ENCODE results near the gene LY6G6D.
A peak's percentile ranks its signal among the peaks of the same experiment; 100 is the strongest.

LY6G6D gene

DNA sequence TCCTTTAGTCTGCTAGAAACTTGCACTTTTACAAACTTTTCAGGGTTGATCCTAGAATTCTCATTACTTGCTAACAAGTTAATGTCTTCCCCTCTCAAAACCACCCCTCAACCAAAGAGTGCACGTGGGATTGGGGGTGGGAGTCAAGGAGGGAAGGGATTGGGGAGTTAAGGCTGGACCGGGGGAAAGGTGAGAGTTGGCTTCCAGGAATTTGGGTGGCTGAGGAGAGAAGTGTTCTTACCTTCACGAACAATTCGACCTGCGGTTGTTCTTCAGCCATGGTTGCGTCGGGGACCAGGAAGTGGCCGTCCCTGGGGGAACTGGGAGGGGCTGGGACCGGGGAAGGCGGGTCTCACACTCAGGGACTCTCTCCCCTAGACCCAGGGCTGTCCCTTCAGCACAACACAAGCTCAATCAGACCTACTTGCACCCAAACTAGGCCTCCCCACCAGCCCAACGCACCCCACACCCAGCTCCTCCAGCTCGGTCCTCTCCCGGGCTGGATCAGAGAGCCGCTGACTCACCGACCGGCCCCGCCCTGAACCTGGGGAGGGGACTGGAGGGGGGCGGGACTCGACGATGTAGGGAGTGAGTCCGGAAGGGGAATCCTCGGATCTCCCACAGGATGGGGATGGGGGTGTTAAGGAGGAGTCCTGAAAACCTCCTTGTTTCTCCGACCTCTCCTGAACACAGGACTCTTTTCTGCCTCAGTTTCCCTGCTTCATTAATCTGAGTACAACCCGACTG is 21.0 kb downstream of the LY6G6D start, which contains the start of gene CLIC1:
Gene CLIC1, minus strand, starts transcription at position 510 of the 747 bp plus-strand sequence. Its CDS starts 230 bp downstream, at position 280.
- H3K4me3 ChIP-seq (ENCODE audit: low read length) = peak within 1 kb of the TSS; percentile 98
- H3K9ac ChIP-seq (ENCODE audit: low read length) = peak within 1 kb of the TSS; percentile 97
- peaks cover 15% of the 10 kb centered on the region for H3K4me1 ChIP-seq (ENCODE audit: control insufficient read depth, insufficient read depth, low read length)
- H3K27ac ChIP-seq (ENCODE audit: low read depth, low read length) = peak within 1 kb of the TSS; percentile 92
- H3K27me3 ChIP-seq (ENCODE audit: control insufficient read depth, insufficient read depth, low read length) = no peaks in the 10 kb centered on the region
- H3K36me3 ChIP-seq (ENCODE audit: control insufficient read depth, insufficient read depth, low read length) = peaks cover 24% of the 10 kb centered on the region

DNA sequence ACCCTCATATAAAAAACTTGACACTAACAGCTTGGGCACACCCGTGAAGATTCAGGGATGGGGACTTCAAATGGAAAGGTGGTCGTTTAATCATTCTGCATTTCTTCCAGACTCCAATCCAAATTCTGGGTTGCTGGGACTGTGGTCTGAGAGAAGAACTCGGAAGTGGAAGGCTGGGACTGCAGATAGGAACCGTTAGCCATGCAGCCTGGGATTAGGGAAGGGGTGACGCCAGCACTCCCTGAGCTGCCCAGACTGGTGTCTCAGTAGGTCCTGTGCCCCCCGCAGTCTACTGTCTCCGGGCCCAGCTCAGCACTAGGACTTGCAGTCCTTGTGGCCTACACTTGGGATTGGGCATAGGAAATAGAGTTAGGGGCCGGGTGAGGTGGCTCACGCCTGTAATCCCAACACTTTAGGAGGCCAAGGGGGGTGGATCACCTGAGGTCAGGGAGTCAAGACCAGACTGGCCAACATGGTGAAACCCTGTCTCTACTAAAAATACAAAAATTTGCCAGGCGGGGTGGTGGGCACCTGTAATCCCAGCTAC is 21.7 kb downstream of the LY6G6D start:
- Histone ChIP-seq H3K27ac (ENCODE audit: low read depth, low read length) (peak overlapping the region; percentile 92), H3K4me1 (ENCODE audit: control insufficient read depth, insufficient read depth, low read length) (peaks cover 15% of the 10 kb centered on the region), H3K27me3 (ENCODE audit: control insufficient read depth, insufficient read depth, low read length) (no peaks in the 10 kb centered on the region), H3K9ac (ENCODE audit: low read length) (no peak overlapping the region), H3K4me3 (ENCODE audit: low read length) (peak overlapping the region; percentile 98), H3K36me3 (ENCODE audit: control insufficient read depth, insufficient read depth, low read length) (peaks cover 20% of the 10 kb centered on the region)

DNA sequence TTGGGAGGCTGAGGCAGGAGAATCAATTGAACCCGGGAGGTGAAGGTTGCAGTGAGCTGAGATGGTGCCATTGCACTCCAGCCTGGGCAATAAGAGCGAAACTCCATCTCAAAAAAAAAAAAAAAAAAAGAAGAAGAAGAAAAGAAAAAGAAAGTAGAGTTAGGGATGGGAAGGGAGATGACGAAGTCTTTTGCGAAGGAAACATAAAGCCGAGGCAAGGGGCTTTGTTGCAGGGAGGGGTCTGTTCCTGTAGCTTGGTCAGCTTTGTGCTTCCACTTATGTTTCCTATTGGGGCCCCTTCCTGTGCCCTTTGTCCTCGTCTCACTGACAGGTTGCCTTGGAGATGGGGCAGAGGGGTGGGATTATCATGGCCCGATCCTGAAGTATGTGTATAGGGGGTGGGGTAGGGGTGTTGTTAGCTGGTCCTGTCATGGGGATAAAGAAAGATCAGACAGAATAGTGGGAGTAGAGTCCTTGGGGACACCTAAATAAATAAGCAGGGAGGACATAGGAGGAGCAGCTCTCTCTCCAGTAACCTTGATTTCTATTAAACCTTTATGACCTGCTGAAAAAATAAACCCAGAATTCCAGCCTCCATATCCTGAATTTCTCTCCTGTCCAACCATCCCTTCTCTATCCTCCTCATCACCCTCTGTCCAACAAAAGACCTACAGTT is 22.3 kb downstream of the LY6G6D start:
- H3K9ac ChIP-seq (ENCODE audit: low read length) = no peak overlapping the region
- H3K27me3 ChIP-seq (ENCODE audit: control insufficient read depth, insufficient read depth, low read length) = no peaks in the 10 kb centered on the region
- H3K4me3 ChIP-seq (ENCODE audit: low read length) = peak overlapping the region; percentile 39
- H3K36me3 ChIP-seq (ENCODE audit: control insufficient read depth, insufficient read depth, low read length) = peaks cover 14% of the 10 kb centered on the region
- H3K4me1 ChIP-seq (ENCODE audit: control insufficient read depth, insufficient read depth, low read length) = peaks cover 15% of the 10 kb centered on the region
- peak overlapping the region; percentile 43 for H3K27ac ChIP-seq (ENCODE audit: low read depth, low read length)

DNA sequence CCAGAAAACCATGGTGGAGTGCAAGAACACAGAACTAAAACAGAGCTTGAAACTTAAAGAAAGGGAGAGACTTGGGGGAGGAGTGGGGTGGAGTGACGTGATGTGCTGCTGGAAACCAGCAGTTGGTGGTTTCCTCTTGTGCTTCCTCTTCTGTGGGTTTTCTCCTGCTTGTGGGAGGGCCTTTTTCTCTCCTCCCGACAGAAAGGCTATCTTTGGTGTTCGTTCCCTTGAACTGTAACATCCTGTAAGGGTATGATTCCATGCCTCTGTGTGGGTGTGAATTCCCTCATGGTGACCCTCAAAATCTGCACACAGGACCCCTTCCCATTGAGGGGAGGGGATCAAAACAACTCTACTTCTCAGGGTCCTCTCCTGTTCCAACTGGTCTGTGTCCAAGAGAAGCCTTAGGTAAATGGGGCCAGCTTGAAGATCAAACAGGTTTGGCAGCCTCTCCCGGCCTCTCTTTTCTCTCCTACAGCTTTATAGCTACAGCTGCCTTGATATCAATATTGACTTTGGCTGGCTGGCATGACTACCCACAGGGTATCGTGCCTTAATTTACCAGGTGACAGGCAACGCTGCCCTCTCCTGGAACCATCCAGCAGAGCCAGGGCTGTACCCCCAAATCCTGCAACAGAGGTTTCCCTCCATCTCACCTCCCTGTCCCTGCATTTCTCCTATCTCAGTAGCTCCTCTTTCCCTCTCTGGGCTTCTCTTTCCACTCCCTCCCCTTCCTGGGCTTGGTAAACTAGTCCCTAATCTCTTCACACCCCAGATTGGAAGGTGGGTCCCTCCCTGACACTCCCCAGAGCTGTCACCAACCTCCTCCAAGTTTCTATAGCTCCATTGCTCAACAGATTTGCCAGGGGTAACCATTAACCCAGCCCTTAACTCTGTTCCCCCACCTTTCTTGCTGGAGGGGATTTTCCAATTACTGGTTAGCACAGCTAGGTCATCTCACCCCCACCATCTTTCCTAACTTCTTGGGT is 23.1 kb downstream of the LY6G6D start:
- Histone ChIP-seq H3K9ac (ENCODE audit: low read length) (peak overlapping the region; percentile 42), H3K4me1 (ENCODE audit: control insufficient read depth, insufficient read depth, low read length) (peaks cover 15% of the 10 kb centered on the region), H3K36me3 (ENCODE audit: control insufficient read depth, insufficient read depth, low read length) (peaks cover 10% of the 10 kb centered on the region), H3K27me3 (ENCODE audit: control insufficient read depth, insufficient read depth, low read length) (no peaks in the 10 kb centered on the region), H3K4me3 (ENCODE audit: low read length) (peak overlapping the region; percentile 45), H3K27ac (ENCODE audit: low read depth, low read length) (peak overlapping the region; percentile 42)

DNA sequence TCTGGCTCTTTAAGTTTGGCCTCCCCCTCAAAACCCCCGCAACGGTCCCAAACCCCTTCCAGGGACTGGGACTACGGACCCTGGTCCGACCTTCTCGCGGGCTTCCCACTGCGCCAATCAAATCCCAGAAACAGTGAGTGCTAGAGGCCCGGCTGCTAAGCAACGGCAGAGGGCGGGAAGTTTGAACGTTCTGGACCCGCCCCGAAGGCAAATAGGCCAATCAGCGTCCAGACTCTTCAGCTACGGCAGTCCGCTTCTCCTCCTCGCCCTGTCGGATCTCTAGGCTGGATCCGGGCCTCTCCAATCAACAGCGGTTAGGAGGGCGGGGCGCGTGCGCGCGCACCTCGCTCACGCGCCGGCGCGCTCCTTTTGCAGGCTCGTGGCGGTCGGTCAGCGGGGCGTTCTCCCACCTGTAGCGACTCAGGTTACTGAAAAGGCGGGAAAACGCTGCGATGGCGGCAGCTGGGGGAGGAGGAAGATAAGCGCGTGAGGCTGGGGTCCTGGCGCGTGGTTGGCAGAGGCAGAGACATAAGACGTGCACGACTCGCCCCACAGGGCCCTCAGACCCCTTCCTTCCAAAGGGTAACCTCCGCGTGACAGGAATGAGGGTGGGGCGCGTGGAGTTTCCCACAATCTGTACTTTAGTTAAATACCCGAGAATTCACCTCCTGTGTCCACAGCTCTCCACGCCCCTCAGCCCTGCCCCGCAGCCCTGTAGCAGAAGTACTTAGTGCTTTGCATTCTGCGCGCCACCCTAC is 24.7 kb downstream of the LY6G6D start, which contains the start of gene MSH5:
Gene MSH5, plus strand, starts transcription at position 367 of the 758 bp plus-strand sequence. CDS start 462 bp downstream, outside the sequence.
- no peaks in the 10 kb centered on the region for H3K36me3 ChIP-seq (ENCODE audit: control insufficient read depth, insufficient read depth, low read length)
- H3K27me3 ChIP-seq (ENCODE audit: control insufficient read depth, insufficient read depth, low read length) = no peaks in the 10 kb centered on the region
- H3K27ac ChIP-seq (ENCODE audit: low read depth, low read length) = peak within 1 kb of the TSS; percentile 30
- peak within 1 kb of the TSS; percentile 82 for H3K9ac ChIP-seq (ENCODE audit: low read length)
- H3K4me1 ChIP-seq (ENCODE audit: control insufficient read depth, insufficient read depth, low read length) = peaks cover 8% of the 10 kb centered on the region
- peak within 1 kb of the TSS; percentile 90 for H3K4me3 ChIP-seq (ENCODE audit: low read length)

DNA sequence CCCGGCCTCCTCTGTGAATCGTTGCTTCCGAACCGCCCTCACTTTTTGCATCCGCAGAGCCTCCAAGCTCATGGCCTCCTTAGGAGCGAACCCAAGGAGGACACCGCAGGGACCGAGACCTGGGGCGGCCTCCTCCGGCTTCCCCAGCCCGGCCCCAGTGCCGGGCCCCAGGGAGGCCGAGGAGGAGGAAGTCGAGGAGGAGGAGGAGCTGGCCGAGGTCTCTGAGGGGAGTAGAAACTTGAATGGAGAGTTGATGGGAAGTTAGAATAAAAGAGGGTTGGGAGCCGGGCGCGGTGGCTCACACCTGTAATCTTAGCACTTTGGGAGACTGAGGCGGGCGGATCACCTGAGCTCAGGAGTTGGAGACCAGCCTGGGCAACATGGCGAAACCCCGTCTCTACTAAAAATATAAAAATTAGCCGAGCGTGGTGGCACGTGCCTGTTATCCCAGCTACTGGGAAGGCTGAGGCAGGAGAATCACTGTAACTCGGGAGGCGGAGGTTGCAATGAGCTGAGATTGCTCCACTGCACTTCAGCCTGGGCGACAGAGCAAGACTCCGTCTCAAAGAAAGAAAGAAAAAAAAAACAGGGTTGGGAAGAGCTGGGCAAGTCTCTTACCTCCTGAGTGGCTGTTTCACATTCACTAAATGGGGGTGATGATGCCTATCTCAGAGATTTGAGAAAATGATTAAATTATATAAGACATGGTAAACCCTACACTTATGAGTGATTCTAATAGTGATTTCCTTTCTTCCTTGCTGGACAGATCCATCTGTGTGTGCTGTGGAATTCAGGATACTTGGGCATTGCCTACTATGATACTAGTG is 25.5 kb downstream of the LY6G6D start:
- Histone ChIP-seq H3K27ac (ENCODE audit: low read depth, low read length) (peak overlapping the region; percentile 30), H3K9ac (ENCODE audit: low read length) (peak overlapping the region; percentile 82), H3K27me3 (ENCODE audit: control insufficient read depth, insufficient read depth, low read length) (no peaks in the 10 kb centered on the region)

DNA sequence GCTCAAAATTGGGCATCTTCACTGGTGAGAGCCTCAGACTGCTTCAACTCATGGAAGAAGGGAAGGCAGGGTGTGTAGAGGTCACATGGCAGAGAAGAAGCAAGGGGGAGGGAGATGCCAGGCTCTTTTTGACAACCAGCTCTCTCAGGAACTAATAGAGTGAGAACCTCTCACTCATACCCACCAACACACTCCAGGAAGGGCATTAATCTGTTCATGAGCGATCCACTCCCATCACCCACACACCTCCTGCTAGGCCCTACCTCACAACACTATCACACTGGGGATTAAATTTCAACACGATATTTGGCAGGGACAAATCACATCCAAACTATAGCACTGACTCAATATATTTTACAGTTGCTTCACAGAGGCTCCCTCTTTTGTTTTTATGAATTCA is 26.7 kb downstream of the LY6G6D start:
- H3K27ac ChIP-seq (ENCODE audit: low read depth, low read length) = no peak overlapping the region
- H3K9ac ChIP-seq (ENCODE audit: low read length) = no peak overlapping the region
- H3K4me1 ChIP-seq (ENCODE audit: control insufficient read depth, insufficient read depth, low read length) = peaks cover 4% of the 10 kb centered on the region
- H3K36me3 ChIP-seq (ENCODE audit: control insufficient read depth, insufficient read depth, low read length) = no peaks in the 10 kb centered on the region
- H3K4me3 ChIP-seq (ENCODE audit: low read length) = no peak overlapping the region
- H3K27me3 ChIP-seq (ENCODE audit: control insufficient read depth, insufficient read depth, low read length) = no peaks in the 10 kb centered on the region

More for the DNA sequence above, 25.5 kb downstream of the LY6G6D start:
- Histone ChIP-seq H3K36me3 (ENCODE audit: control insufficient read depth, insufficient read depth, low read length) (no peaks in the 10 kb centered on the region), H3K4me1 (ENCODE audit: control insufficient read depth, insufficient read depth, low read length) (peaks cover 8% of the 10 kb centered on the region), H3K4me3 (ENCODE audit: low read length) (peak overlapping the region; percentile 90)

DNA sequence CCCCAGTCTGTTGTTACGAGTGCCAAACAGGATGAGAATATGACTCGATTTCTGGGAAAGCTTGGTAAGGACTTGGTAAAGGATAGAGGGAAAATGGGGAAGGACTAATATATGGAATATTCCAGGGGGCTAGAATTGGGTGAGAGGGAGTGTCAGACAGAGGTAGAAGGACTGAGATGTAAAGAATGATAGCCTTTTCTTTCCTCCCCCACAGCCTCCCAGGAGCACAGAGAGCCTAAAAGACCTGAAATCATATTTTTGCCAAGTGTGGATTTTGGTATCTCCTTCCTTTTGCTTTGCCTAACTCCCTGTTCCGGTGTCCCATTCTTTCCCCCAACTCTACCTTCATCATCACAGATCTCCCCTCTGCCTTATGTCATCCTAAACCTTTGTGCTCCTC is 27.7 kb downstream of the LY6G6D start:
- Histone ChIP-seq H3K4me1 (ENCODE audit: control insufficient read depth, insufficient read depth, low read length) (peaks cover 3% of the 10 kb centered on the region), H3K9ac (ENCODE audit: low read length) (no peak overlapping the region), H3K27me3 (ENCODE audit: control insufficient read depth, insufficient read depth, low read length) (no peaks in the 10 kb centered on the region), H3K27ac (ENCODE audit: low read depth, low read length) (no peak overlapping the region), H3K36me3 (ENCODE audit: control insufficient read depth, insufficient read depth, low read length) (no peaks in the 10 kb centered on the region), H3K4me3 (ENCODE audit: low read length) (no peak overlapping the region)

DNA sequence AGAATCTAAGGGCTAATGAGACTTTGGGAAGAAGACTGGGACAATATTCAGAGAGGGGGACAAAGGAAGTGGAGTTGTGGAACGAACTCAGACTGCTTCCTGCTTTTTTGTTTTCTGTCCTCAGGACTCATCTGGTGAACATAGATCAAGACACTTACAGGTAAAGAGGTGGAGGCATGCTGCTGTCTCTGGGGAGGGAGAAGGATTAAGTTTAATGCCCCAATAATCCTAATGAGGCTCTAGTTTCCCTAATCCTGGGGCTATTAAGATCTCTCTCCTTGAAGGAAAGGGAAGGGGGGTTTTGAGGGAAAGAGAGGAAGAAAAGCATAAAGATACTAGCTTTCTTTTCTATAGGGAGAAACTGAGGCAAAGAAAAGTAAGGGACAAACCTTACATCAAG is 29.3 kb downstream of the LY6G6D start:
- no peaks in the 10 kb centered on the region for H3K27me3 ChIP-seq (ENCODE audit: control insufficient read depth, insufficient read depth, low read length)
- no peaks in the 10 kb centered on the region for H3K36me3 ChIP-seq (ENCODE audit: control insufficient read depth, insufficient read depth, low read length)
- no peak overlapping the region for H3K4me3 ChIP-seq (ENCODE audit: low read length)
- H3K27ac ChIP-seq (ENCODE audit: low read depth, low read length) = no peak overlapping the region
- H3K9ac ChIP-seq (ENCODE audit: low read length) = no peak overlapping the region
- no peaks in the 10 kb centered on the region for H3K4me1 ChIP-seq (ENCODE audit: control insufficient read depth, insufficient read depth, low read length)

DNA sequence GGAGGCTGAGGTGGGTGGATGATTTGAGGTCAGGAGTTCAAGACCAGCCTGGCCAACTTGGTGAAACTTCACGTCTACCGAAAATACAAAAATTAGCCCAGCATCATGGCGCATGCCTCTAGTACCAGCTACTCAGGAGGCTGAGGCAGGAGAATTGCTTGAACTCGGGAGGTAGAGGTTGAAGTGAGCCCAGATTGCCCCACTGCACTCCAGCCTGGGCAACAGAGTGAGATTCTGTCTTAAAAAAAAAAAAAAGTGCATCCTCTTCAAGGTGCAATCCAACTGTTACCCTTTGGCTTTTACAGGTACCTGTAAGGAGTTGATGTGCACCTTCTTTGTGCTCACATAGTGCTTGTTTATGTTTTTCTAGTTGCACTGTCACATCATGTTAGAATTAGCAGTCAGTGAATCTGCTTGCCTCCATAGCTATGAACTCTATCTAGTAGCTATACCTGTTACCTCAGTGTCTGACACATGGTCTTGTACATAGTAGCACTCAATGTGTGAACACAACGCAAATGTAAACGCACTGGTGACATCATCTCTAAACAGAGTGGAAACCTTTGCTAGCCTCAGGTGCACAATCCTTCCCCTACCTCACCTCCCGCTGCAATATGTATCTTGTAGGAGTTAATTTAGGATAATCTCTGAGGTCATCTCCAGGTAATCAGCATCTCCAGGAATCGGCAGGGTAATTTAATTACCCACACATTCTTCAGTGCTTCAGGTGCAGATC is 34.3 kb downstream of the LY6G6D start:
- no peak overlapping the region for H3K27ac ChIP-seq (ENCODE audit: low read depth, low read length)
- H3K4me3 ChIP-seq (ENCODE audit: low read length) = no peak overlapping the region
- no peaks in the 10 kb centered on the region for H3K36me3 ChIP-seq (ENCODE audit: control insufficient read depth, insufficient read depth, low read length)
- no peaks in the 10 kb centered on the region for H3K27me3 ChIP-seq (ENCODE audit: control insufficient read depth, insufficient read depth, low read length)
- H3K4me1 ChIP-seq (ENCODE audit: control insufficient read depth, insufficient read depth, low read length) = no peaks in the 10 kb centered on the region
- H3K9ac ChIP-seq (ENCODE audit: low read length) = no peak overlapping the region

Measured in rectal smooth muscle tissue (tissue), 1 donor.